GM18519 (cell line): ENCODE results near the gene KCNQ1OT1.

ENCODE experiments used
- ATAC-seq: cut with Tn5 transposase; IDR thresholded peaks from one replicate; pipeline ENCODE4 v1.9.1; 2021; ENCODE audit warnings: mild to moderate bottlenecking, moderate library complexity; ENCODE audit not compliant: unreplicated experiment, low FRiP score

The KCNQ1OT1 gene

GRCh38 chr11:2575591-2576051 lies 124.2 kb downstream of the KCNQ1OT1 start:
- ATAC-seq, result no peak

GRCh38 chr11:2574553-2575535 lies 125.0 kb downstream of the KCNQ1OT1 start:
- no peak for ATAC-seq

DNA sequence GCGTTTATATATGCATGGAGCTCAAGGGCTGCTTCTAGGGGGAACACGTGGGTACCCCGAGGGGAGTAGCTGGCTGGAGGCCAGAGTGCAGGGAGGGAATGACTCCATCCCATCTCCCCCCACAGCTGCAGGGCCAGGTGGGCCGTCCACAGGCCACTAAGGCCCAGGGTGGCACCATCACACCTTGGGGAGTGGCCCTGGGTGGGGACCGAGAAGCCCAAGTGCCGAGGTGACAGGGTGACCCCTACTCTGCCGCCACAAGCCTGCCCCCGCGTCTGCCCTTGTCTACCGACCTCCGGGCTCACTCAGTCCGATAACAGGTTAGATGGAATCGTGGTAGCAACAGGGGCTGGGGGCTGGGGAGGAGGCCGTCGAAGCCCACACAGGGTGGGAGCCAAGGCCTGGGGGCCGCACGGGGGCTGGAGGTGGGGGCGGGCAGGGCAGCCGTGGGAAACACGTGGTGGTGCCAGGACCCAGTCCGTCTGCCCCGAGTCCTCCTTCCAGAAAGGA lies 125.7 kb downstream of the KCNQ1OT1 start:
- no peak for ATAC-seq

- ATAC-seq, result no peak
Measured at GRCh38 chr11:2573240-2574042, 126.4 kb downstream of the KCNQ1OT1 start.

DNA sequence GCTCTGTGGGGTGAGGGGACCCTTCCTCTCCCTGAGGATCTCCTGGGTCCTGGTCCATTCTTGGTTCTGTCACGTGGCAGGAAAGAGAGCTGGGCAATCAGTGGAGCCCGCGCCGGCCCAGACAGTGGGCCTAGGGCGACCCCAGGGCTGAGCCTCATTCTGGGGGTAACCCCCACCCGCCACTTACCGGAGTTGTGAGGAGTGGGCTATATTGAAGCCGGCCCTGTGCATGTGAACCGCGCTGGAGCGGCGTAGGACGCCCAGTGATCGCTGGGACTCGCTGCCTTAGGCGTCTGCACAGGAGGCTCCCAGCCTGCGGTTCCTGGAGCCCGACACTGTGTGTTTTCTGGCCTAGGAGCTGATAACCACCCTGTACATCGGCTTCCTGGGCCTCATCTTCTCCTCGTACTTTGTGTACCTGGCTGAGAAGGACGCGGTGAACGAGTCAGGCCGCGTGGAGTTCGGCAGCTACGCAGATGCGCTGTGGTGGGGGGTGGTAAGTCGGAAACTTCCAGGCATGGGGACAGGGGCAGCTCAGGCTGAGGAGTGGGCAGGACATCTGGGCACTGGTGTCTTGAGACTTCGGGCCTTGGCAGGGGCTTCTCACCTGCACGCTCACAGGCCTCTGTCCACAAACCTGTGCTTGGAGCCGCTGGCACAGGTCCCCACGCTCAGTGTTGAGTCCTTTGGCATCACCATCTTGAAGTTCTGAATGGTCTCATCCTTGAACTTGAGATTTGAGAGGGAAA lies 127.1 kb downstream of the KCNQ1OT1 start:
- ATAC-seq, result no peak

GRCh38 chr11:2571598-2572281 lies 128.1 kb downstream of the KCNQ1OT1 start:
- no peak for ATAC-seq

GRCh38 chr11:2570841-2571597 lies 128.8 kb downstream of the KCNQ1OT1 start:
- no peak for ATAC-seq

GRCh38 chr11:2570211-2570811 lies 129.5 kb downstream of the KCNQ1OT1 start:
- ATAC-seq, result no peak

- ATAC-seq, result no peak
Measured at GRCh38 chr11:2569731-2570210, 130.0 kb downstream of the KCNQ1OT1 start.

- no peak for ATAC-seq
Measured at GRCh38 chr11:2569321-2569721, 130.5 kb downstream of the KCNQ1OT1 start.

GRCh38 chr11:2567026-2567671 lies 132.6 kb downstream of the KCNQ1OT1 start:
- ATAC-seq, result no peak

- no peak for ATAC-seq
Measured at GRCh38 chr11:2566223-2567025, 133.4 kb downstream of the KCNQ1OT1 start.

DNA sequence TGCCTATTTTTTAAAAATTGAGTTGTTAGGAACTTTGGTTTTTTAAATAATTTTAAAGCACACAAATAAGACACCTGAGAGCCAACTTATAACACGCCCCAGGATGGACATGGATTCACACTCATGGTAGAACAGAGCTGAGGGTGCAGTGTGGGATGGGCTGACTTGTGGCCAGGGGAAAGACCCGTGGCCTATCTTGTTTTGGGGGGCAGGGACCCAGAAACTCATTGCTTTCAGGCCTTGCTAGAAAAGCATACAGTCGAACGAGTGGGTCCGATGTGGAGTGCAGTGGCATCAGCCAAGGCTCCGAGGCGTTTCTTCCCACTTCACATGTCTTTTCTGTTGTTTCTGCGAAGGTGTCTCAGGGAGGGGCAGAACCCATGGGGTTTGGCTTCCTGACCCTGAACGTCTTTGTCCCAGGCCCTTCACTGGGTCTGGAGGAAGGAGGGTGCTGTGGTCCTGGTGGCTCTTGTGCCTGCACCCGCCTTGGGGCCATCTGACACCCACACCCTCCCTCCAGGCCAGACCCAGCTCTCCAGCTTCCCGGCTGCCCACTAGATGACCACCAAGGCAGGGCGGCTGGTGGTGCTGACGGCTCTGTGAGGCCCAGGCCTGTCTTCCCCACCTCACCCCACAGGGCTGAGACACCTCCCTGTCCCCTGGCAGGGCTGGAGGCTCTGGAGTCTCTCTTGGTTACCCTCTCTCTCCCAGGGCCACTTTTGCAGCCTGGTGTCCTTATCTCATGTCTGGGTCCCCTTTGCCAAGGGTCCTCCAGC lies 134.2 kb downstream of the KCNQ1OT1 start:
- ATAC-seq, result no peak

DNA sequence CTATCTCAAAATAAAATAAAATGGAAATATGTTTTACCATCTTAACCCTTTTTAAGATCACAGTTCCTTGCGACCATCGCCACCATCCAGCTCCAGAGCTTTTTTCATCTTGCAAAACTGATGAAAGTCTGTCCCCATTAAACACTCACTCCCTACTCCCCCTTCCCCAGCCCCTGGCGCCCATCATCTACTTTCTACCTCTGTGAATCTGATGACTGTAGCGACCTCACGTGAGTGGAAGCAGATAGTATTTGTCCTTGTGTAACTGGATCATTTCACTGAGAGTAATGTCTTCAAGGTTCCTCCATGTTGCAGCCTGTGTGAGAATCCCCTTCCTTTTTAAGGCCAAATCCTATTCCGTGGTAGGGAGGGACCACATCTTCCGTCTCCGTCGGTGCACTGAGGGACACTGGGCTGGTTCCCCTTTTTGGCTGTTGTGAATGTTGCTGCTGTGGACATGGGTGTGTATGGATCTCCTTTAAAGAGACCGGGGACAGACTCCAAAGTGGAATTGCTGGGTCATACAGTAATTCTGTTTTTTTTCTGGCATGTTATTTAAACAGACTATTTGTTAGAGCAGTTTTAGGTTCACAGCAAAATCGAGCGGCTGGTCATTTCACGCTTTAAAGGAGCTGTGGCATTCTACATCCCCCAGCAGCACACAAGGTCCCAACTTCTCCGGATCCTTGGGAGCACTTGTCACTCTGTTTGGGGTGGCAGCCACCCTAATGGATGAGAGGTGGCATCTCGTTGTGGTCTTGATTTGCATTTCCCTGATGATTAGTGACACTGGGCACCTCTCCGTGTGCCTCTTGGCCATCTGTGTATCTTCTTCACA lies 135.0 kb downstream of the KCNQ1OT1 start:
- ATAC-seq, result no peak

DNA sequence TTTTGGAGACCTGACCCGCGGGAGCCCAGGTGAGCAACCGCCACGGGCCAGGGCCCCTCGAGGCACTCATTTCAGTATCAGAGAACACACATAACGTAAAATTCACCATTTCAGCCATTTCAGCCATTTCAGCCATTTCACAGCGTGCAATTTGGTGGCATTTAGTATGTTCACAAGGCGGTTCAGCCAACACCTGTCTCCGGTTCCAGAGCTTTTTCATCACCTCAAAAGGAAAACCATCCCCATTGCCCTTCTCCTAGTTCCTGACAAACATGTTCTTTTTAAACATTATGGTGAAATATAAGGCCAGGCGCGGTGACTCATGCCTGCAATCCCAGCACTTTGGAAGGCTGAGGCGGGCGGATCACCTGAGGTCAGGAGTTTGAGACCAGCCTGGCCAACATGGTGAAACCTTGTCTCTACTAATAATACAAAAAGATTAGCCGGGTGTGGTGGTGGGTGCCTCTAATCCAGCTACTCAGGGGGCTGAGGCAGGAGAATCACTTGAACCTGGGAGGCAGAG lies 135.7 kb downstream of the KCNQ1OT1 start:
- ATAC-seq, result no peak
